GM23248 (cell line): ENCODE measurements around the gene PKLR. TPM values are rescaled to one million over a fixed set of nuclear protein-coding genes. Genes with fewer than 3 reads are reported as not detected.

ENCODE experiments used
- DNase-seq: peaks from one replicate; pipeline ENCODE4 v3.0.0-alpha.2; 2015
- H2AFZ ChIP-seq: fragments of 200-600 bp; sonication (generic); 2 replicates; pipeline ENCODE4 v1.6.1; 2016; ENCODE audit warnings: antibody characterized with exemption
- H3F3A ChIP-seq: fragments of 200-600 bp; sonication (generic); 2 replicates; pipeline ENCODE4 v1.6.1; 2016; ENCODE audit warnings: mild to moderate bottlenecking, antibody characterized with exemption, mixed run types; ENCODE audit not compliant: insufficient read depth
- H3K27ac ChIP-seq: fragments of 200-600 bp; sonication (generic); 2 replicates; pipeline ENCODE4 v1.5.1; 2016; ENCODE audit warnings: mild to moderate bottlenecking
- H3K27me3 ChIP-seq: fragments of 200-600 bp; sonication (generic); replicated peaks from 2 replicates; pipeline ENCODE4 v1.6.1; 2016; ENCODE audit warnings: mild to moderate bottlenecking; ENCODE audit not compliant: insufficient read depth
- H3K36me3 ChIP-seq: fragments of 200-600 bp; sonication (generic); 2 replicates; pipeline ENCODE4 v1.6.1; 2016; ENCODE audit warnings: low read depth, mild to moderate bottlenecking
- H3K4me1 ChIP-seq: fragments of 200-600 bp; sonication (generic); 2 replicates; pipeline ENCODE4 v1.6.1; 2016; ENCODE audit warnings: mild to moderate bottlenecking; ENCODE audit not compliant: insufficient read depth
- H3K4me2 ChIP-seq: fragments of 200-600 bp; sonication (generic); one replicate; pipeline ENCODE4 v1.6.1; 2016; ENCODE audit warnings: mild to moderate bottlenecking; ENCODE audit not compliant: unreplicated experiment
- H3K4me3 ChIP-seq: fragments of 200-600 bp; sonication (generic); 2 replicates; pipeline ENCODE4 v1.5.1; 2016; ENCODE audit warnings: mild to moderate bottlenecking
- H3K79me2 ChIP-seq: fragments of 200-600 bp; sonication (generic); 2 replicates; pipeline ENCODE4 v1.6.1; 2016; ENCODE audit warnings: mild to moderate bottlenecking; ENCODE audit not compliant: insufficient read depth
- H3K9ac ChIP-seq: fragments of 200-600 bp; sonication (generic); 2 replicates; pipeline ENCODE4 v1.6.1; 2016; ENCODE audit warnings: mild to moderate bottlenecking
- H3K9me2 ChIP-seq: fragments of 200-600 bp; sonication (generic); 2 replicates; pipeline ENCODE4 v1.6.1; 2016; ENCODE audit warnings: mixed run types, mild to moderate bottlenecking, moderate library complexity; ENCODE audit not compliant: insufficient read depth
- H3K9me3 ChIP-seq: fragments of 200-600 bp; sonication (generic); one replicate; pipeline ENCODE4 v1.6.1; 2017; ENCODE audit warnings: low read depth
- H4K20me1 ChIP-seq: fragments of 200-600 bp; sonication (generic); 2 replicates; pipeline ENCODE4 v1.6.0; 2016; ENCODE audit not compliant: insufficient read depth
- EZH2 ChIP-seq: fragments of 200-600 bp; sonication (generic); IDR thresholded peaks from 2 replicates; pipeline ENCODE4 v1.6.1; 2018; ENCODE audit warnings: antibody characterized with exemption, mild to moderate bottlenecking; ENCODE audit not compliant: insufficient read depth, poor library complexity, severe bottlenecking
- EZH2phosphoT487 ChIP-seq: fragments of 200-600 bp; sonication (generic); IDR thresholded peaks from 2 replicates; pipeline ENCODE4 v1.6.1; 2018; ENCODE audit warnings: antibody characterized with exemption, moderate library complexity, mild to moderate bottlenecking, low read depth; ENCODE audit not compliant: insufficient read depth
- WGBS, 2 experiments: methylation state at CpG; one replicate each; pipeline ENCODE4 v1.1.6; 2015 to 2017; ENCODE audit warnings: low lambda C conversion rate in 2 of 2, low coverage in 1 of 2; ENCODE audit errors: missing lambda C conversion rate in 2 of 2; 5-methylcytosine and 5-hydroxymethylcytosine counted together
- in situ Hi-C: fragments of 300-500 bp; cut with MboI; formaldehyde crosslinking; loops from 2 replicates; pipeline ENCODE4 v1.15.0; 2020
- polyA plus RNA-seq: library from polyadenylated mRNA; unstranded; fragments of >200 nt; fragmentation: Nextera tagmentation; extraction: Ambion mirVana; gene quantifications from 2 replicates; pipeline ENCODE4 v1.2.1, GENCODE V29; 2016
- total RNA-seq: library from RNA; depleted of rRNA; stranded (reverse); fragments of >200 nt; shearing (Covaris generic); gene quantifications from 2 replicates; pipeline ENCODE4 v1.2.3, GENCODE V29; 2014

Gene PKLR
- total and polyA plus RNA-seq, 2 experiments from 2014 or later, result not detected

DNA sequence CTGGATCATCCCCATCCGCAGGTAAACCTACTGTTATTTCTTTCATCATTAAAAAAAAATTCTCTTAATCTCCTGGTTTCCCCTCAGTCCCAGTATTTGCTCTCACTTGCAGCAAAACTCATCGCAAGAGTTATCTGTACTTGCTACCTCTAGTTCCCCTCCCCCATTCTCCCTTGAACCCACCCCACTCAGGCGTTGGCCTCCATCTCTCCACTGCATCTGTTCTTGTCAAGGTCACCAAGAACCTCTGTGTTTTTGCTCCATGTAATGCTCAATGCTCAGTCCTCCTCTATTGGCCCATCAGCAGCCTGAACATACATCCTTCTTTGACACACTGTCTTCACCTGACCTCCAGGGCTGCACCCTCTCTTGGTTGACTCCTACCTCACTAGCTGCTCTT lies 4.6 kb downstream of the PKLR start:
- TF ChIP-seq EZH2 (no peak), EZH2phosphoT487 (no peak)
- peaks cover 19% of the 10 kb centered on the region for H3K27me3 ChIP-seq
- 71 to 74% methylated on average over 3 of the region's 3 CpGs for WGBS, 2 experiments
- no peak overlapping the region for H3K4me3 ChIP-seq
- H3K79me2 ChIP-seq, result no peaks in the 10 kb centered on the region
- H3K9me2 ChIP-seq, result no peaks in the 10 kb centered on the region
- no peaks in the 10 kb centered on the region for H3K36me3 ChIP-seq
- H3K4me1 ChIP-seq, result no peaks in the 10 kb centered on the region
- no peaks in the 10 kb centered on the region for H3K9me3 ChIP-seq
- H4K20me1 ChIP-seq, result no peaks in the 10 kb centered on the region
- no peak for DNase-seq
- H2AFZ ChIP-seq, result no peak overlapping the region
- H3F3A ChIP-seq, result no peaks in the 10 kb centered on the region
- H3K27ac ChIP-seq, result no peak overlapping the region
- no peak overlapping the region for H3K9ac ChIP-seq
- in situ Hi-C loops, result no loop called here
- H3K4me2 ChIP-seq, result no peak overlapping the region

DNA sequence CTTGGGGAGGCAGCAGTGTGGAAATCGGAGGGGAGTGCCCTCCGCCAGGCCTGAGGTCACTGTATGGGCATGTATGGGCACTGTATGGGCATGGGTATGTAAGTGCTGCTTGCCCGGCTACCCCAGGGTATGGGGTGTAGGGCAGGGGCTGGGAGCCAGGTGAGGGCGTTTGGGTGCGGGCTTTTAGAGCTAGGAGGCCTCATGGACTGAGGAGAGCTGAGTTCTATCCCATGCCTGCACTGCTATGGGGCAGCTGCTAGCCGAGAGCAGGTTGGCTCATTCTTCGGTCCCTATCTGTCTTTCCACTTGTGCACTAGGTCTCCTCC lies 5.3 kb downstream of the PKLR start:
- H3K27me3 ChIP-seq, result peaks cover 19% of the 10 kb centered on the region
- in situ Hi-C loops, result no loop called here
- no peaks in the 10 kb centered on the region for H4K20me1 ChIP-seq

DNA sequence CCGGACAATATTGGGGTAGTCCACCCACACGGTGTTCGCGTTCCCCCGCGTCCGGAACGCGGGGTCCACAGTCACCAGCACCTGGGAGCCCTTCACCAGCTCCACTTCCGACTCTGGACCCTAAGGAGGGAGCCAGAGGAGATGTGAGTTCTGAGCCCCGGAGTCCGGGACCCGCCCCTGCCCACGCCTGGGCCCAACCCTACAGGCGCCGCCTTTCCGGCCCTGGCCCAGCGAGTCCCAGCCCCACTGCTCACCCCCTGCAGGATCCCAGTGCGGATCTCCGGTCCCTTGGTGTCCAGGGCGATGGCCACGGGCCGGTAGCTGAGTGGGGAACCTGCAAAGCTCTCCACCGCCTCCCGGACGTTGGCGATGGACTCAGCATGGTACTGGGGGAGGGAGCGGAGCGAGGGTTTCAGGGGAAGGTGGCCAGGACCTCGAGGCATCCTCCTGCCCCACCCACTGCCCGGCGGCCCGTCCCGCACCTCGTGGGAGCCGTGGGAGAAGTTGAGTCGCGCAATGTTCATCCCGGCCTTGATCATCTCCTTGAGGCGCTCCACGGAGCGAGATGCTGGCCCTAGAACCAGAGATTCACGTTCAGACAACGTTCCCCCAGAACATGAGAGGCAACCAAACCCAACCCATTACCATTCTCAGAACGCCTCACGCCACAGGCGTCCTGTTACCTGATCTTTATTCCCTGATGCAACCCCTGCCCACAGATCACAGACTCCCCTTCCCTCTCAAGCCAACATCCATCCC lies 5.9 kb downstream of the PKLR start:
- no peak for DNase-seq
- H3K9me2 ChIP-seq, result no peaks in the 10 kb centered on the region
- no peaks in the 10 kb centered on the region for H3K9me3 ChIP-seq
- no peaks in the 10 kb centered on the region for H3F3A ChIP-seq
- H3K4me3 ChIP-seq, result peak overlapping the region; percentile 26; the same call in 1 of the 2 replicates
- in situ Hi-C loops, result no loop called here
- TF ChIP-seq EZH2phosphoT487 (no peak), EZH2 (peak; percentile 25)
- H2AFZ ChIP-seq, result peak overlapping the region; percentile 74
- no peak overlapping the region for H3K27ac ChIP-seq
- no peaks in the 10 kb centered on the region for H3K4me1 ChIP-seq
- no peaks in the 10 kb centered on the region for H4K20me1 ChIP-seq
- H3K27me3 ChIP-seq, result peaks cover 19% of the 10 kb centered on the region
- no peaks in the 10 kb centered on the region for H3K79me2 ChIP-seq
- WGBS, 2 experiments, result 13 to 15% methylated on average over 36 to 38 of the region's 47 CpGs
- no peaks in the 10 kb centered on the region for H3K36me3 ChIP-seq
- no peak overlapping the region for H3K9ac ChIP-seq
- peak overlapping the region; percentile 12 for H3K4me2 ChIP-seq

More for the DNA sequence above, 5.3 kb downstream of the PKLR start:
- 0 out of 2 replicates have a peak overlapping the region, but pooled peaks have one; percentile 74 for H2AFZ ChIP-seq
- H3K27ac ChIP-seq, result no peak overlapping the region
- no peaks in the 10 kb centered on the region for H3K79me2 ChIP-seq
- TF ChIP-seq EZH2 (no peak), EZH2phosphoT487 (no peak)
- WGBS, 2 experiments, result 55 to 61% methylated on average over 7 of the region's 7 CpGs
- H3K4me3 ChIP-seq, result no peak overlapping the region
- H3K4me1 ChIP-seq, result no peaks in the 10 kb centered on the region
- H3K4me2 ChIP-seq, result no peak overlapping the region
- no peak overlapping the region for H3K9ac ChIP-seq
- no peaks in the 10 kb centered on the region for H3K9me2 ChIP-seq
- no peaks in the 10 kb centered on the region for H3F3A ChIP-seq
- no peaks in the 10 kb centered on the region for H3K36me3 ChIP-seq
- H3K9me3 ChIP-seq, result no peaks in the 10 kb centered on the region
- no peak for DNase-seq

GRCh38 chr1:155294520-155295182 lies 6.6 kb downstream of the PKLR start:
- 23 to 24% methylated on average over 45 to 46 of the region's 46 CpGs for WGBS, 2 experiments
- H3K4me3 ChIP-seq, result peak overlapping the region; percentile 26; the same call in 1 of the 2 replicates
- H3K9me2 ChIP-seq, result no peaks in the 10 kb centered on the region
- no peaks in the 10 kb centered on the region for H3K36me3 ChIP-seq
- peaks cover 19% of the 10 kb centered on the region for H3K27me3 ChIP-seq
- peak overlapping the region; percentile 12 for H3K4me2 ChIP-seq
- peak overlapping the region; percentile 74 for H2AFZ ChIP-seq
- in situ Hi-C loops, result no loop called here
- no peak overlapping the region for H3K9ac ChIP-seq
- peak; percentile 38 for TF ChIP-seq EZH2
- no peak for TF ChIP-seq EZH2phosphoT487
- H3K27ac ChIP-seq, result no peak overlapping the region
- H3F3A ChIP-seq, result no peaks in the 10 kb centered on the region
- H4K20me1 ChIP-seq, result no peaks in the 10 kb centered on the region
- no peaks in the 10 kb centered on the region for H3K4me1 ChIP-seq
- DNase-seq, result no peak
- no peaks in the 10 kb centered on the region for H3K79me2 ChIP-seq
- H3K9me3 ChIP-seq, result no peaks in the 10 kb centered on the region
